ENCODE data around the gene STX5.
"Not testable (repeated sequence)": the region's sequence is repeated elsewhere in the genome, so short reads cannot be mapped to it uniquely, and the experiment has no call there.

The STX5 gene

GRCh38 chr11:62831520-62832335, at the start of gene STX5:
Gene STX5 (minus strand): TSS chr11:62832051. CDS start chr11:62831243, 808 bp downstream.
- peak; percentile 91 for FAIRE-seq

- FAIRE-seq = no peak
Measured at GRCh38 chr11:62880803-62881578, 49.1 kb upstream of the STX5 start, which contains the start of gene SLC3A2. Gene SLC3A2 (plus strand): TSS chr11:62880896. CDS start chr11:62881024, 128 bp downstream.

- no peak for FAIRE-seq
Measured at GRCh38 chr11:62880231-62880802, 48.5 kb upstream of the STX5 start.

GRCh38 chr11:62879235-62879978, 47.6 kb upstream of the STX5 start:
- FAIRE-seq = no peak

GRCh38 chr11:62876712-62877111, 44.9 kb upstream of the STX5 start:
- FAIRE-seq = no peak

- FAIRE-seq = no peak
Measured at GRCh38 chr11:62875698-62876478, 44.0 kb upstream of the STX5 start.

- FAIRE-seq = no peak
Measured at GRCh38 chr11:62874851-62875250, 43.0 kb upstream of the STX5 start.

GRCh38 chr11:62865635-62866034, 33.8 kb upstream of the STX5 start:
- FAIRE-seq = no peak

GRCh38 chr11:62863687-62864335, 32.0 kb upstream of the STX5 start:
- FAIRE-seq = no peak

GRCh38 chr11:62861564-62862192, 29.8 kb upstream of the STX5 start:
- FAIRE-seq = not testable (repeated sequence)

- FAIRE-seq = no peak
Measured at GRCh38 chr11:62860835-62861563, 29.1 kb upstream of the STX5 start.

- FAIRE-seq = not testable (repeated sequence)
Measured at GRCh38 chr11:62859281-62859703, 27.4 kb upstream of the STX5 start.

- FAIRE-seq = no peak
Measured at GRCh38 chr11:62858201-62858600, 26.4 kb upstream of the STX5 start.

GRCh38 chr11:62857541-62857982, 25.7 kb upstream of the STX5 start:
- FAIRE-seq = no peak

GRCh38 chr11:62856333-62856895, 24.6 kb upstream of the STX5 start:
- FAIRE-seq = no peak

GRCh38 chr11:62855571-62856332, 23.9 kb upstream of the STX5 start:
- FAIRE-seq = peak; percentile 90

- FAIRE-seq = no peak
Measured at GRCh38 chr11:62854825-62855570, 23.1 kb upstream of the STX5 start.
